Measurements from ENCODE around the gene SNX18.

DNA sequence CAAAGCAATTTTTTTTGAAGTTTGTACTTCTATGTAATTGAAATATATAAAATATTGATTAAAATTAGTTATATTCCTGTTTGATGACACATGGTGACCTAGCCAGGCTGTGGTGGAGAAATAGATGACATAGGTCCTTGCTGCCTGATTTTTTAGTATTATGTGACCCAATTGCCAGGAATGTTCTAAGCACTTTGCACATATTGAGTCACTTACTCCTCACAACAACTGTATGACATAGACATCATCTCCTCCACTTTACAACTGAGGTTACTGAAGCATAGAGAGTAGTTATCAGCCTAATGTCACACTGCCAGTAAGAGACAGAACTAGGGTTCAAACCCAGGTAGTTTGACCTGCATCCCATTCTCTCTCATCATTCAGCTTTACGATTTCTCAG lies 26.2 kb upstream of the SNX18 start:
- TF ChIP-seq, protein P1, sequence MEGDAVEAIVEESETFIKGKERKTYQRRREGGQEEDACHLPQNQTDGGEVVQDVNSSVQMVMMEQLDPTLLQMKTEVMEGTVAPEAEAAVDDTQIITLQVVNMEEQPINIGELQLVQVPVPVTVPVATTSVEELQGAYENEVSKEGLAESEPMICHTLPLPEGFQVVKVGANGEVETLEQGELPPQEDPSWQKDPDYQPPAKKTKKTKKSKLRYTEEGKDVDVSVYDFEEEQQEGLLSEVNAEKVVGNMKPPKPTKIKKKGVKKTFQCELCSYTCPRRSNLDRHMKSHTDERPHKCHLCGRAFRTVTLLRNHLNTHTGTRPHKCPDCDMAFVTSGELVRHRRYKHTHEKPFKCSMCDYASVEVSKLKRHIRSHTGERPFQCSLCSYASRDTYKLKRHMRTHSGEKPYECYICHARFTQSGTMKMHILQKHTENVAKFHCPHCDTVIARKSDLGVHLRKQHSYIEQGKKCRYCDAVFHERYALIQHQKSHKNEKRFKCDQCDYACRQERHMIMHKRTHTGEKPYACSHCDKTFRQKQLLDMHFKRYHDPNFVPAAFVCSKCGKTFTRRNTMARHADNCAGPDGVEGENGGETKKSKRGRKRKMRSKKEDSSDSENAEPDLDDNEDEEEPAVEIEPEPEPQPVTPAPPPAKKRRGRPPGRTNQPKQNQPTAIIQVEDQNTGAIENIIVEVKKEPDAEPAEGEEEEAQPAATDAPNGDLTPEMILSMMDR (IDR thresholded peaks at IDR 0.05; ENCODE audit: insufficient read depth, low read depth, low read length) = no peak
- TF ChIP-seq EZH2 (IDR thresholded peaks at IDR 0.05; ENCODE audit: insufficient read depth, low read length) = no peak
